Memory B cell (primary cell): ENCODE results near the gene METTL14.

ENCODE experiments used
- ATAC-seq: fragments of 150-1000 bp; cut with Tn5 transposase; 2 replicates; pipeline ENCODE4 v1.10.0; 2021; ENCODE audit warnings: low read depth, mild to moderate bottlenecking, moderate library complexity
- DNase-seq, 2 donors: peaks; one replicate each; pipeline ENCODE4 v3.0.0; 2022; ENCODE audit warnings: low spot score in 2 of 2
- H3K27ac Mint-ChIP-seq: one replicate; pipeline ENCODE4 v1.8.0; 2022; ENCODE audit warnings: mild to moderate bottlenecking, moderate library complexity, mixed read lengths
- H3K27me3 Mint-ChIP-seq: one replicate; pipeline ENCODE4 v1.8.0; 2022; ENCODE audit warnings: mixed read lengths
- H3K36me3 Mint-ChIP-seq: one replicate; pipeline ENCODE4 v1.8.0; 2022; ENCODE audit warnings: mild to moderate bottlenecking, mixed read lengths
- H3K4me1 Mint-ChIP-seq: one replicate; pipeline ENCODE4 v1.8.0; 2022; ENCODE audit warnings: mixed read lengths
- H3K4me3 Mint-ChIP-seq: one replicate; pipeline ENCODE4 v1.8.0; 2022; ENCODE audit warnings: mild to moderate bottlenecking, moderate library complexity, mixed read lengths
- H3K9me3 Mint-ChIP-seq: one replicate; pipeline ENCODE4 v1.8.0; 2022; ENCODE audit warnings: mixed read lengths

METTL14 gene

DNA sequence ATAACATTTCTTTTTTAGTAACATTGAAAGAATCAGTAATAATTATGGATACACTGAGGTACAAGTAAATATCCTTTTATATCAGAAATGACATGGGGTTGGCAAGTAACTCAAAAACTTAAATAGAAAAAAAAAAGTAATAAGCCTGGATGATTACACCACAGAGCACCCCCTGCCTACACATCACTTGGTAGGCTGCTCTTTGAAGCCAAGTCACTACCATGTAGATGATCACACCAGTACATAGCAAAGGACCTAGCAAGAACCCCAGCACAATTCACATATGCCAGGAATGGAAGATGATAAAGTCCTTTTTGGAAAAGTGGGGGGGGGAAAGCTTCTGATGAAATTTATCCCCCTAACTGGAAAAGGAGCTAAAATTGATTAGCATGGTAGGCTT is 56.9 kb downstream of the METTL14 start:
- ATAC-seq (no peak), DNase-seq (no peak)
- H3K36me3 Mint-ChIP-seq, result peaks cover 13% of the 10 kb centered on the region
- H3K9me3 Mint-ChIP-seq, result no peaks in the 10 kb centered on the region
- no peak overlapping the region for H3K4me3 Mint-ChIP-seq
- H3K27ac Mint-ChIP-seq, result no peak overlapping the region
- peaks cover 3% of the 10 kb centered on the region for H3K4me1 Mint-ChIP-seq
- H3K27me3 Mint-ChIP-seq, result no peaks in the 10 kb centered on the region

DNA sequence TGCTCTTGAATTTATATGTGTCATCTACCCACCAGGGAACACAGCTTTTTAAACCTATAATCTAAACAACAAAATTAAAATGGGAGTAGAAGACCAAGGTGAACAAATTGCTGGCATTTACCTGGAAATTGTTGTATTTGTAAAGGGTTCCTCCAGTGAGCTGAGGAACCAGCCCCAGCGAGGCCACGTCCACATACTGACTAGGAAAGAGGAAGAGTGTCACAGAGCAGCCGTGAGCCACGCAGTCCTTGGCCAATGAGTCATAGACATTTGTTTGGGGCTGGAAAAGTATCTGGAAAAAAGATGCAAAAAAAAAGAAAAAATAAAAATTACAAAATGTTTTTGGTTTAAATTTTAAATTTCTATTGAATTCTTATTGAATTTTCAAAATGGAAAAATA is 58.7 kb downstream of the METTL14 start:
- no peak overlapping the region for H3K4me3 Mint-ChIP-seq
- H3K27ac Mint-ChIP-seq, result no peak overlapping the region
- peaks cover 8% of the 10 kb centered on the region for H3K36me3 Mint-ChIP-seq
- ATAC-seq (no peak), DNase-seq (no peak)
- no peaks in the 10 kb centered on the region for H3K9me3 Mint-ChIP-seq
- no peaks in the 10 kb centered on the region for H3K27me3 Mint-ChIP-seq
- H3K4me1 Mint-ChIP-seq, result peaks cover 3% of the 10 kb centered on the region

- no peaks in the 10 kb centered on the region for H3K27me3 Mint-ChIP-seq
- no peak overlapping the region for H3K27ac Mint-ChIP-seq
- no peak overlapping the region for H3K4me3 Mint-ChIP-seq
- ATAC-seq (no peak), DNase-seq (no peak)
- peaks cover 6% of the 10 kb centered on the region for H3K36me3 Mint-ChIP-seq
- no peaks in the 10 kb centered on the region for H3K9me3 Mint-ChIP-seq
- peaks cover 3% of the 10 kb centered on the region for H3K4me1 Mint-ChIP-seq
Measured at GRCh38 chr4:118745357-118745756, 60.2 kb downstream of the METTL14 start.

DNA sequence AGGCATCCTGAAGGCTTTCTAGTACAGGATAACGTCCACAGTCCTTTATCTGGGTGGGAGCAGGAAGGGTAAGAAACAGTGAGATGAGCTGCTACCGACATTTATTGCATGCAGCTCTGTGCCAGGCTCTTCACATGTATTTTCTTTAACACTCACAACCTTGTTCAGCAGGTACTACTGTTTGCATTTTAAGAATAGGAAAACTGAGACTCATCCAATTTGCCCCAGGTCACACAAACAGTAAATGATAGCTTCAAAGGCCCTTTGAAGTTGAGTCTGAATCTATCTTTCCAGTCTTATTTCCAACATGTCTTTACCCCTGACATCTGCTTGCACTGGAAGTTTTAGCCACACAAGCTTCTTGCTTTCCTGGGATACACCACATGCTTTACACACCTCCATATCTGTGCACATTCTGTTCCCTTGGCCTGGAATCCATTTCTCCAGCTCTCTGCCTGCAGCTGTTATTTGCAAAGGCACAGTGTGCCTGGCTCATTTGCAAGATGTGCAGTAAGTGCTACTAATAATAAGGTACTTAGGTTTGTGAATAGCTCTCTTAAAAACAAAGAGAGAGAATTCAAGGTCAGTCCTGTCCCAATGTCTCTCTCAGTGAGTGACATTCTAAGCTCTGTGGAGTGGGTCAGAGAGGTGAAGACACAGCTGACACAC is 61.2 kb downstream of the METTL14 start:
- Mint-ChIP-seq H3K27me3 (no peaks in the 10 kb centered on the region), H3K27ac (no peak overlapping the region), H3K36me3 (peaks cover 8% of the 10 kb centered on the region), H3K4me1 (peaks cover 2% of the 10 kb centered on the region), H3K4me3 (no peak overlapping the region), H3K9me3 (no peaks in the 10 kb centered on the region)
- ATAC-seq (no peak), DNase-seq (no peak)

DNA sequence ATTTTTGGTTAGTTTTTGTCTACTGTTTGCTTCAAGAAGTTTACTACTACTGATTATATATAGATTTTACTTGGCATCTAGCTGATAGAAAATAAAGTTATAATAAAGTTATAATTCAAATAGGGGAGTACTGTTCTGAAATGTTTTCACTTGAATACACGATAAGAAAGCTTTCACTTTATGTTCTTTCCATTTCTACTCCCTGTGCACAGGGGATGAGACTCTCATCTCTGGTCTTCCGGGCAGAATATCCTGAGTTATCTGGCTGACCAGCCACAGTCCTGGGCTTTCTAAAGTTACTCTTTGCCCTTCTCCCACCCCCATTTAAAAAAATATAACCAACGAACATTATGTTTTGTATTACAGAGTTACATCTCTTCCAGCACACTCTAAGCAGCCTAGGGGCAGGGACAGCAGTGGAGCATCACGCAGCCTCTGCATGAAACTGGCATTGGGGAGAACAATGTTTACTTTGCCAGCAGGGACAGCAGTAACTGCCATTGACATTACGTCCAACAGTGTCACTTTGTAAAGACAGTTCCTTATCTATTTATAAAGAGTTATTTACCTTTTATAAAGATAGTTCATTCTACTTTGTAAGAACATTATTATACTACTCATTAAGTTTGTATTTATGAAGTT is 64.3 kb downstream of the METTL14 start:
- Mint-ChIP-seq H3K36me3 (peaks cover 4% of the 10 kb centered on the region), H3K4me3 (no peak overlapping the region), H3K27ac (no peak overlapping the region), H3K9me3 (no peaks in the 10 kb centered on the region), H3K27me3 (no peaks in the 10 kb centered on the region), H3K4me1 (peaks cover 4% of the 10 kb centered on the region)
- ATAC-seq (no peak), DNase-seq (no peak)

DNA sequence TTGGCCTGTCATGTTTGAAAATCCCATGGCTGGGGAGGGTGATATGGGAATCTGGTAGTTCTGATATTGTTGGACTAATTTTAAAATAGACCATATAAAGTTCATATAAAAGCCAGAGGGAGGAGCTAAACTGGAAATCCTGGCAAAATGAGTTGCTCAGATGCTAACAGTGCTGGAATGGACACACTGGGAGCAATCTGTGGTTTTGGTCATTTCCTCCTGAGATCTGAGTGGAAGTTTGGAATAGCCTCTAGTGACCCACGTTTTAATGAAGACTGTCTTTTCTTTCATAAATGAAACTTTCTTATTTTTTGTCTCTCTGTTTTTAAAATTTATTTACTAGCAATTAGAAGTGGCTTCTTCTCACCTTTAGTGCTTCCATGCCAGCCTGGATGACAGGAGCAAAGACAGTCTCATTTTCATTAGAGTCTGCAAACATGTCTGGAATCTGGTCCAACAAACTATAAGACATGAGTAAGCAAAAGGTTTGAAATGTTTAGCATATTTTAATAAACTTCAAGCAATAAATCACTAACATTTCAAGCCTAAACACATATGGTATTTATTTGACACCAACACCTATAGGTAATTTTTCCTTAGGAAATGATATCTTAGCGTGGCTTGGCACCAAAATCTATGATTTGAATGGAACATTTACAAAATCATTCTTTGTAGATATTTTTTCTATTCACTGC is 66.6 kb downstream of the METTL14 start:
- no peak overlapping the region for H3K27ac Mint-ChIP-seq
- peaks cover 6% of the 10 kb centered on the region for H3K36me3 Mint-ChIP-seq
- no peaks in the 10 kb centered on the region for H3K27me3 Mint-ChIP-seq
- ATAC-seq (no peak), DNase-seq (no peak)
- no peak overlapping the region for H3K4me3 Mint-ChIP-seq
- H3K9me3 Mint-ChIP-seq, result no peaks in the 10 kb centered on the region
- H3K4me1 Mint-ChIP-seq, result peaks cover 4% of the 10 kb centered on the region

- ATAC-seq (no peak), DNase-seq (no peak)
- Mint-ChIP-seq H3K27ac (no peak overlapping the region), H3K9me3 (no peaks in the 10 kb centered on the region), H3K36me3 (peaks cover 10% of the 10 kb centered on the region), H3K4me1 (peaks cover 4% of the 10 kb centered on the region), H3K27me3 (no peaks in the 10 kb centered on the region), H3K4me3 (no peak overlapping the region)
Measured at GRCh38 chr4:118752551-118752950, 67.4 kb downstream of the METTL14 start.

DNA sequence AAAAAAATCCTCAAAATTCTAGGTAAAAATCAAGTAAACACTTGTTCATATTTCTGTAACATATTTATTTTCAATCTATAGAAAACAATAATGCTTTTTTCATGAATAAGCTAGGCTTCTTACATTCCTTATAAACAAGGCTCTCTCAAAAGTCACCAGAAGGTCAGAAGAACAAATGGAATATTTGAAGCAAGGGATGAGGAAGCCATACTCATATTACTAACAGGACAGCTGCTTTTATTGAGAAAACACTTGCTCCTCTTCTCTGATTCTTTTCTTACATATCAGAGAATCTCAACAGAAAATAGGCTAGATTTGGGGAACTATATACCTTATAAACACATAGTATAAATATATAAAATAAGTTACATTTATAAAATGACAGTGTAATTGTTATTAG is 67.9 kb downstream of the METTL14 start:
- DNase-seq, result no peak
- Mint-ChIP-seq H3K27me3 (no peaks in the 10 kb centered on the region), H3K4me1 (peaks cover 4% of the 10 kb centered on the region), H3K4me3 (no peak overlapping the region), H3K36me3 (peaks cover 10% of the 10 kb centered on the region), H3K9me3 (no peaks in the 10 kb centered on the region), H3K27ac (no peak overlapping the region)
- no peak for ATAC-seq

DNA sequence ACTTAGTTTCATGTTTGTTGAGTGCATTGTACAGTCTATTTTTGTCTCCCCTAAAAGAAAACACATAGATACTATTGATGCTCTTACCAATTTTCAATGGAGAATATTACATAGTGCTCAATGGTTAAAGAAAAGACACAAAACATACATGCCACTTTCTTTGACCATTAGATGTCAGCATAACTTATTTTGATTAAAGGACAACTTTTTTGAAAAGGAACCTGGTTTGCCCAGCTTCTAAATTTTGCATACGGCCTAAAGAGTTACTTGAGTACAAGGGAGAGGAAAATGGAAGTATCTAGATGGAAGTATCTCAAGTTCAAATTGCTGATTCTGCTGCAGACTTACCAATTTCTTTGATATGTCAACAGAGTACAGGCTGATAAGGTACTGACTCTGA is 68.5 kb downstream of the METTL14 start:
- H3K27ac Mint-ChIP-seq, result no peak overlapping the region
- H3K27me3 Mint-ChIP-seq, result no peaks in the 10 kb centered on the region
- DNase-seq (no peak), ATAC-seq (no peak)
- no peaks in the 10 kb centered on the region for H3K9me3 Mint-ChIP-seq
- no peak overlapping the region for H3K4me3 Mint-ChIP-seq
- peaks cover 4% of the 10 kb centered on the region for H3K4me1 Mint-ChIP-seq
- peaks cover 10% of the 10 kb centered on the region for H3K36me3 Mint-ChIP-seq

GRCh38 chr4:118754890-118755289 is 69.7 kb downstream of the METTL14 start:
- H3K4me3 Mint-ChIP-seq, result no peak overlapping the region
- no peaks in the 10 kb centered on the region for H3K27me3 Mint-ChIP-seq
- ATAC-seq, result no peak
- no peak overlapping the region for H3K27ac Mint-ChIP-seq
- H3K9me3 Mint-ChIP-seq, result no peaks in the 10 kb centered on the region
- H3K36me3 Mint-ChIP-seq, result peaks cover 18% of the 10 kb centered on the region
- no peak for DNase-seq
- H3K4me1 Mint-ChIP-seq, result peaks cover 13% of the 10 kb centered on the region

DNA sequence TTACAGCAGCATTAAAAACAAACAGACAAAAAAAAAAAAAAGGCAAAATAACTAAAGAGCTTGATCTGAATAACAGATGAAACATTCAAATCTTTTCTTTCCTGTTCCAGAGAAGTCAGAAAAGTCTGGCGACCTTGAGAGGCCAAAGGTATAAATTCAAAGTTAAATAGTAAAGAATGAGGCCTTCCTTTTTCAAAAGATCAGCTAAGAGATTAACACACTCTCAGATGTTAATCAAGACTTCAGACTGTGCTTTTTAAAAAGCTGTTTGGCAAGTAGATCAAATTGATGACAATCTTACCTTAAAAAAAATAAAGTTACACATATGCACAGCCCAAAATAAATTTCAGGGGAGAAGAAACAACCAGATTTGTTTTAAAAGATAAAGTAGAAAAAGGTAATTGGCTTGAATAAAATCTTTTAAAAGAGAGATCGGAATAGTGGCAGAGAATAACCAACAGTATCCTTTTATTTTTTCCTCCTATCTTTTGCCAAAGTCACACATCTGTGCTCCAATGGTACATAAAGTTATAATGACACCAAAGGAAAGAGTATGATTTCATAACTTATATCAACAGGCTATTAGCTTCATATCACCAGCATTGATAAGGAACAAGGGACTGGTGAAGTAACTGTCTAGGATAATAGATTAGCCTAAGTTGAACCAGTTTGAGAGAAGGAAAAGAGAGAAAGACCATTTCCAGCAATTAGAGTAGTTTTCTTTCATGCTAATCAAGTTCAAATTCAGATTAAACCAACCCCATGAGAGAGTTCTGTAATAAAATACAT is 70.4 kb downstream of the METTL14 start:
- no peak for DNase-seq
- H3K27me3 Mint-ChIP-seq, result no peaks in the 10 kb centered on the region
- H3K27ac Mint-ChIP-seq, result no peak overlapping the region
- no peak for ATAC-seq
- H3K4me3 Mint-ChIP-seq, result no peak overlapping the region
- peaks cover 18% of the 10 kb centered on the region for H3K36me3 Mint-ChIP-seq
- H3K9me3 Mint-ChIP-seq, result no peaks in the 10 kb centered on the region
- peaks cover 19% of the 10 kb centered on the region for H3K4me1 Mint-ChIP-seq

DNA sequence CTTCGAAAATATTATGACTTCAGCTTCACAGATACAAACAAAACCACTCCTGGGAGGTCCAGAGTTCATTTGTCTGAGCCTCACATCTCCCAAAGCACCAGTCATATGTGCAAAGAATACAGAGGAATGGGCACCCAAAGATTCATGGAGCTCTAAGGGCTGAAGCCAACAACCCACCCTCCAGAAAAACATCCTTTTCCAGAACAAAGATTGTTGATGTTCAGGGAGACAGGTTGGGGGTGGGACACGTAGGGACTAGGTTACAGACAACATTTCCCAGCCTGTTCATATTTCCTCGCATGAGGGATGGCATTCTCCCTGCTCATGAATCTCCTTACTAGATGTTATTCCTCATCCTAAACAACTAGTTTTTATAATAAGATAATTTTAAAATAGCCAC is 71.2 kb downstream of the METTL14 start:
- H3K36me3 Mint-ChIP-seq, result peaks cover 16% of the 10 kb centered on the region
- H3K27me3 Mint-ChIP-seq, result no peaks in the 10 kb centered on the region
- DNase-seq (no peak), ATAC-seq (no peak)
- H3K4me1 Mint-ChIP-seq, result peaks cover 23% of the 10 kb centered on the region
- no peaks in the 10 kb centered on the region for H3K9me3 Mint-ChIP-seq
- no peak overlapping the region for H3K4me3 Mint-ChIP-seq
- H3K27ac Mint-ChIP-seq, result no peak overlapping the region

DNA sequence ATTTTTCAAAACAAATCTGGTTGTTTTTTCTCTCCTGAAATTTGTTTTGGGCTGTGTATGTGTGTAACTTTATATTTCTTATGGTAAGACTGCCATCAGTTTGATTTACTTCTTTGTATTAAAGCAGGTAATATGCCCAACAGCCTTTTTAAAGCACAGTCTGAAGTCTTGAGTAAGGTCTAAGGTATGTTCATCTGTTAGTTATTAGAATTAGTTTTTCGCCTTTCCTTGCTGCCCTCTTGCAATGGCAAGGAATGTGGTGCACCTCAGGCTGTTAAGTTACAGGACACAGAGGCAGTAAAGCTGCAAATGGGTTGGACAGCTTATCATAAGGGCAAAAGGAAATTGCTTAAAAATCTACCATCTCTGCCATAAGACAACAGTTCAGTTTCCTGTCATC is 71.8 kb downstream of the METTL14 start:
- H3K9me3 Mint-ChIP-seq, result no peaks in the 10 kb centered on the region
- H3K36me3 Mint-ChIP-seq, result peaks cover 14% of the 10 kb centered on the region
- DNase-seq (no peak), ATAC-seq (no peak)
- no peaks in the 10 kb centered on the region for H3K27me3 Mint-ChIP-seq
- H3K27ac Mint-ChIP-seq, result no peak overlapping the region
- H3K4me3 Mint-ChIP-seq, result no peak overlapping the region
- H3K4me1 Mint-ChIP-seq, result peaks cover 24% of the 10 kb centered on the region

GRCh38 chr4:118757761-118758251 is 72.6 kb downstream of the METTL14 start:
- H3K36me3 Mint-ChIP-seq, result peaks cover 14% of the 10 kb centered on the region
- DNase-seq, result no peak
- H3K27me3 Mint-ChIP-seq, result no peaks in the 10 kb centered on the region
- H3K27ac Mint-ChIP-seq, result no peak overlapping the region
- ATAC-seq, result no peak
- peaks cover 24% of the 10 kb centered on the region for H3K4me1 Mint-ChIP-seq
- no peak overlapping the region for H3K4me3 Mint-ChIP-seq
- no peaks in the 10 kb centered on the region for H3K9me3 Mint-ChIP-seq
